SH-SY5Y (cell line): ENCODE measurements around the gene CLEC1A.

ENCODE experiments used
- GATA2 ChIP-seq: IDR thresholded peaks from 2 replicates; pipeline ENCODE4 v1.6.1; 2011; ENCODE audit warnings: mild to moderate bottlenecking, low read depth, low read length
- GATA3 ChIP-seq: IDR thresholded peaks from 2 replicates; pipeline ENCODE4 v1.6.1; 2011; ENCODE audit warnings: low read depth, mild to moderate bottlenecking, low read length, moderate library complexity

GRCh38 chr12:10052193-10052913 is 46.4 kb downstream of the CLEC1A start:
- TF ChIP-seq GATA2 (no peak), GATA3 (no peak)
